Neural cell (in vitro differentiated cells): ENCODE data around the gene PRIMA1. TPM values are rescaled to one million over a fixed set of nuclear protein-coding genes. Genes with fewer than 3 reads are reported as not detected.

Experiments
- H2AFZ ChIP-seq: fragments of 200-600, 300-800 bp; sonication (generic), shearing (Covaris generic); 2 replicates; pipeline ENCODE4 v1.6.0; 2014; ENCODE audit warnings: low read depth, mild to moderate bottlenecking, antibody characterized with exemption, low read length, moderate library complexity
- H3F3A ChIP-seq: fragments of 200-600 bp; shearing (Covaris generic); 2 replicates; pipeline ENCODE4 v1.6.1; 2016; ENCODE audit warnings: mild to moderate bottlenecking, moderate library complexity, mixed read lengths, antibody characterized with exemption, low read length; ENCODE audit not compliant: insufficient read depth, poor library complexity, severe bottlenecking
- H3K27ac ChIP-seq: fragments of 200-600, 300-800 bp; sonication (generic), shearing (Covaris generic); 2 replicates; pipeline ENCODE4 v1.5.1; 2014; ENCODE audit warnings: mild to moderate bottlenecking, low read length, moderate library complexity
- H3K27me3 ChIP-seq: fragments of 300-800, 200-600 bp; sonication (generic), shearing (Covaris generic); 2 replicates; pipeline ENCODE4 v1.6.0; 2014; ENCODE audit warnings: mild to moderate bottlenecking, low read depth, low read length, moderate library complexity; ENCODE audit not compliant: insufficient read depth
- H3K36me3 ChIP-seq: fragments of 300-800, 200-600 bp; sonication (generic), shearing (Covaris generic); 2 replicates; pipeline ENCODE4 v1.5.1; 2014; ENCODE audit warnings: mild to moderate bottlenecking, antibody characterized with exemption, low read length, moderate library complexity; ENCODE audit not compliant: insufficient read depth
- H3K4me2 ChIP-seq: fragments of 300-800, 200-600 bp; sonication (generic), shearing (Covaris generic); 2 replicates; pipeline ENCODE4 v1.6.0; 2014; ENCODE audit warnings: mild to moderate bottlenecking, low read length
- H3K4me3 ChIP-seq: fragments of 300-800, 200-600 bp; sonication (generic), shearing (Covaris generic); 2 replicates; pipeline ENCODE4 v1.5.1; 2014; ENCODE audit warnings: mild to moderate bottlenecking, low read length, moderate library complexity
- H3K79me2 ChIP-seq: fragments of 200-600 bp; shearing (Covaris generic); replicated peaks from 2 replicates; pipeline ENCODE4 v1.6.0; 2014; ENCODE audit warnings: mild to moderate bottlenecking, low read length, moderate library complexity; ENCODE audit not compliant: insufficient read depth
- H3K9ac ChIP-seq: fragments of 300-800, 200-600 bp; sonication (generic), shearing (Covaris generic); 2 replicates; pipeline ENCODE4 v1.6.1; 2016; ENCODE audit warnings: mild to moderate bottlenecking, low read length, mixed read lengths
- H3K9me2 ChIP-seq: fragments of 200-600 bp; shearing (Covaris generic); 2 replicates; pipeline ENCODE4 v1.6.1; 2016; ENCODE audit warnings: mild to moderate bottlenecking, low read length, mixed read lengths; ENCODE audit not compliant: insufficient read depth
- H3K9me3 ChIP-seq: fragments of 200-600, 300-800 bp; sonication (generic), shearing (Covaris generic); 2 replicates; pipeline ENCODE4 v1.6.1; 2016; ENCODE audit warnings: mild to moderate bottlenecking, mixed run types, low read length, moderate library complexity, mixed read lengths
- H4K20me1 ChIP-seq: fragments of 200-600 bp; shearing (Covaris generic); 2 replicates; pipeline ENCODE4 v1.6.1; 2016; ENCODE audit warnings: mild to moderate bottlenecking, mixed run types; ENCODE audit not compliant: insufficient read depth
- EP300 ChIP-seq: fragments of 450-650 bp; conservative IDR thresholded peaks from 2 replicates; pipeline ENCODE4 v1.6.1; 2014; ENCODE audit warnings: antibody characterized with exemption, mild to moderate bottlenecking, moderate library complexity; ENCODE audit not compliant: poor library complexity, severe bottlenecking
- EZH2 ChIP-seq: fragments of 200-600, 300-800 bp; shearing (Covaris generic), sonication (generic); IDR thresholded peaks from 2 replicates; pipeline ENCODE4 v1.6.1; 2014; ENCODE audit warnings: antibody characterized with exemption, low read length, borderline replicate concordance, mild to moderate bottlenecking; ENCODE audit not compliant: insufficient read depth, poor library complexity, severe bottlenecking
- MXI1 ChIP-seq: fragments of 450-650 bp; conservative IDR thresholded peaks from 2 replicates; pipeline ENCODE4 v1.6.1; 2014; ENCODE audit warnings: antibody characterized with exemption, mild to moderate bottlenecking; ENCODE audit not compliant: poor library complexity, severe bottlenecking
- POLR2AphosphoS5 ChIP-seq: IDR thresholded peaks from 2 replicates; pipeline ENCODE4 v1.6.1; 2012
- RAD21 ChIP-seq: fragments of 450-650 bp; conservative IDR thresholded peaks from 2 replicates; pipeline ENCODE4 v1.6.1; 2014; ENCODE audit warnings: antibody characterized with exemption, mild to moderate bottlenecking, moderate library complexity
- SMC3 ChIP-seq: fragments of 450-650 bp; conservative IDR thresholded peaks from 2 replicates; pipeline ENCODE4 v1.6.1; 2014; ENCODE audit warnings: antibody characterized with exemption, mild to moderate bottlenecking, moderate library complexity; ENCODE audit not compliant: poor library complexity
- TAF1 ChIP-seq: IDR thresholded peaks from 2 replicates; pipeline ENCODE4 v1.6.1; 2012; ENCODE audit warnings: low read depth
- polyA plus RNA-seq: library from polyadenylated mRNA; depleted of rRNA; stranded (reverse); fragments of >200 nt; gene quantifications from 2 replicates; pipeline ENCODE4 v1.2.3, GENCODE V29; 2014
- TF ChIP-seq, protein P1 (sequence below): fragments of 450-650 bp; IDR thresholded peaks from 2 replicates; pipeline ENCODE4 v1.5.1; 2014; ENCODE audit warnings: antibody characterized with exemption, mild to moderate bottlenecking, moderate library complexity; ENCODE audit not compliant: poor library complexity, severe bottlenecking
- TF ChIP-seq, protein P2 (sequence below): IDR thresholded peaks from 2 replicates; pipeline ENCODE4 v1.6.1; 2012; ENCODE audit warnings: borderline replicate concordance

The PRIMA1 gene
- polyA plus RNA-seq, 1 donor from 2014 or later: not detected

DNA sequence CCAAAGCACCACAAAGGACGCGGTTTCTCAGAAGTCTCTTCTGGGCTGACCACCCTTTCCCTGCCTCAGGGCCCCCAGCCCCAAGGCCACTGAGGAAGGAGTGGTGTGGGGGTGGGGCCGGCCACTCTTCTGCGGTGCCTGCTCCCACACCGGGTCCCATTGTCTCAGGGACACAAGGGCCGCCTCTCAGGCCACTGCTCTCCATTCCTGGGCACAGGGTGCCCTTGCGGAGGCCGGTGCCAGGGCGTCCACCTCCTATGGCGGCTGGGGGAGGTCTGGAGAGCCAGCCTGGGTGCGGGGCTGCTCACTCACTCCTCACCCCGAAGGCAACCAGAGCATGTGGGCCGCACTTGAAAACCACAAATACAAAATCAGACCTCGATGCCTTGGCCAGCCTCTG lies 44.1 kb downstream of the PRIMA1 start:
- TF ChIP-seq EZH2 (no peak), TAF1 (no peak), EP300 (no peak), MXI1 (no peak)
- Histone ChIP-seq H4K20me1 (no peaks in the 10 kb centered on the region), H3K9me2 (no peaks in the 10 kb centered on the region), H3K9me3 (no peaks in the 10 kb centered on the region), H3K9ac (no peak overlapping the region), H3K27ac (no peak overlapping the region), H3K36me3 (no peaks in the 10 kb centered on the region), H3F3A (no peaks in the 10 kb centered on the region), H2AFZ (no peak overlapping the region), H3K79me2 (no peaks in the 10 kb centered on the region), H3K27me3 (no peaks in the 10 kb centered on the region), H3K4me2 (no peak overlapping the region), H3K4me3 (no peak overlapping the region)

DNA sequence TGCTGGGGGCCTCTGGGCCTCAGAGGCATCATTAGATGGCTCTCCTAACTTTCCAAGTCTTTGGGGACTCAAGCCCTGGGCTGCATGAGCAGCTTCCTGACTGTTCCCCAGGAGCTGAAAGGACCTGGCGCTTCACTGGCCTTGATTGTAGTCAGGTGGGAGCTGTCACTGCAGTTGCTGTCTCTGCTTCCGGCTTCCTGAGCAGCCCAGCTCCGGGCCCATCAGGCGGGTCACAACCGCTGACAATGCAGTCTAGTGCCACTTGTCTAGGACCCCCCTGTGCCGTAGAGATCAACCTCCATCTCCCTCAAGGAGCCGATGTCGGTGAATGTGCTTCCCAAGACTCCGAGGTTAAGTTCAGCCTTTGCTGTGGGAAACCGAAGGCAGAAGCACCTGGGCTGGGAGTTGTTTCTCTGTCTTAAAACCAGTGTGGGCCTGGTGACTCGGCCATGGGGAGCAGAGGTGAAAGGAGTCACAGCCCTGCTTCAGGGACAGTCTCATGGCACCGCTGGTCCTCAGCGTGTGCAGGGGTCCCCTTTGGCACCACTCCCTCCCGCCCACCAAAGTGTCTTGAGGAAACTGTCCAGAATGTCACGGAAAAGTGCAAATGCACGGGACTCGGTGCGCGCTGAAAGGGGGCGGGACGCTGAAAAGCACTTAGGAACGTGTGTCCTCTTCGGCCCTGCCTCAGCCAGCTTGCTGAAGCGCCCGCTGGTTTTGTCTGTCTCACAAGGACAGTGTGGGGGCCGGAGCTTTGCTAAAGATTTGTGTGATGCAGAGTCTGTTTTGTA lies 44.8 kb downstream of the PRIMA1 start:
- no peaks in the 10 kb centered on the region for H3F3A ChIP-seq
- no peak overlapping the region for H3K4me2 ChIP-seq
- no peaks in the 10 kb centered on the region for H4K20me1 ChIP-seq
- no peak overlapping the region for H3K9ac ChIP-seq
- H3K36me3 ChIP-seq: no peaks in the 10 kb centered on the region
- no peaks in the 10 kb centered on the region for H3K9me2 ChIP-seq
- TF ChIP-seq EZH2: no peak
- TF ChIP-seq RAD21: no peak
- TF ChIP-seq, protein P1, sequence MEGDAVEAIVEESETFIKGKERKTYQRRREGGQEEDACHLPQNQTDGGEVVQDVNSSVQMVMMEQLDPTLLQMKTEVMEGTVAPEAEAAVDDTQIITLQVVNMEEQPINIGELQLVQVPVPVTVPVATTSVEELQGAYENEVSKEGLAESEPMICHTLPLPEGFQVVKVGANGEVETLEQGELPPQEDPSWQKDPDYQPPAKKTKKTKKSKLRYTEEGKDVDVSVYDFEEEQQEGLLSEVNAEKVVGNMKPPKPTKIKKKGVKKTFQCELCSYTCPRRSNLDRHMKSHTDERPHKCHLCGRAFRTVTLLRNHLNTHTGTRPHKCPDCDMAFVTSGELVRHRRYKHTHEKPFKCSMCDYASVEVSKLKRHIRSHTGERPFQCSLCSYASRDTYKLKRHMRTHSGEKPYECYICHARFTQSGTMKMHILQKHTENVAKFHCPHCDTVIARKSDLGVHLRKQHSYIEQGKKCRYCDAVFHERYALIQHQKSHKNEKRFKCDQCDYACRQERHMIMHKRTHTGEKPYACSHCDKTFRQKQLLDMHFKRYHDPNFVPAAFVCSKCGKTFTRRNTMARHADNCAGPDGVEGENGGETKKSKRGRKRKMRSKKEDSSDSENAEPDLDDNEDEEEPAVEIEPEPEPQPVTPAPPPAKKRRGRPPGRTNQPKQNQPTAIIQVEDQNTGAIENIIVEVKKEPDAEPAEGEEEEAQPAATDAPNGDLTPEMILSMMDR: no peak
- no peak for TF ChIP-seq EP300
- TF ChIP-seq POLR2AphosphoS5: no peak
- no peak for TF ChIP-seq MXI1
- TF ChIP-seq SMC3: no peak
- TF ChIP-seq, protein P2, sequence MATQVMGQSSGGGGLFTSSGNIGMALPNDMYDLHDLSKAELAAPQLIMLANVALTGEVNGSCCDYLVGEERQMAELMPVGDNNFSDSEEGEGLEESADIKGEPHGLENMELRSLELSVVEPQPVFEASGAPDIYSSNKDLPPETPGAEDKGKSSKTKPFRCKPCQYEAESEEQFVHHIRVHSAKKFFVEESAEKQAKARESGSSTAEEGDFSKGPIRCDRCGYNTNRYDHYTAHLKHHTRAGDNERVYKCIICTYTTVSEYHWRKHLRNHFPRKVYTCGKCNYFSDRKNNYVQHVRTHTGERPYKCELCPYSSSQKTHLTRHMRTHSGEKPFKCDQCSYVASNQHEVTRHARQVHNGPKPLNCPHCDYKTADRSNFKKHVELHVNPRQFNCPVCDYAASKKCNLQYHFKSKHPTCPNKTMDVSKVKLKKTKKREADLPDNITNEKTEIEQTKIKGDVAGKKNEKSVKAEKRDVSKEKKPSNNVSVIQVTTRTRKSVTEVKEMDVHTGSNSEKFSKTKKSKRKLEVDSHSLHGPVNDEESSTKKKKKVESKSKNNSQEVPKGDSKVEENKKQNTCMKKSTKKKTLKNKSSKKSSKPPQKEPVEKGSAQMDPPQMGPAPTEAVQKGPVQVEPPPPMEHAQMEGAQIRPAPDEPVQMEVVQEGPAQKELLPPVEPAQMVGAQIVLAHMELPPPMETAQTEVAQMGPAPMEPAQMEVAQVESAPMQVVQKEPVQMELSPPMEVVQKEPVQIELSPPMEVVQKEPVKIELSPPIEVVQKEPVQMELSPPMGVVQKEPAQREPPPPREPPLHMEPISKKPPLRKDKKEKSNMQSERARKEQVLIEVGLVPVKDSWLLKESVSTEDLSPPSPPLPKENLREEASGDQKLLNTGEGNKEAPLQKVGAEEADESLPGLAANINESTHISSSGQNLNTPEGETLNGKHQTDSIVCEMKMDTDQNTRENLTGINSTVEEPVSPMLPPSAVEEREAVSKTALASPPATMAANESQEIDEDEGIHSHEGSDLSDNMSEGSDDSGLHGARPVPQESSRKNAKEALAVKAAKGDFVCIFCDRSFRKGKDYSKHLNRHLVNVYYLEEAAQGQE: no peak
- TF ChIP-seq TAF1: no peak
- no peaks in the 10 kb centered on the region for H3K9me3 ChIP-seq
- H3K79me2 ChIP-seq: no peaks in the 10 kb centered on the region
- H3K27ac ChIP-seq: no peak overlapping the region
- no peak overlapping the region for H3K4me3 ChIP-seq
- no peak overlapping the region for H2AFZ ChIP-seq
- no peaks in the 10 kb centered on the region for H3K27me3 ChIP-seq
